ENCODE results near the gene SNU13. TPM values are rescaled to one million over a fixed set of nuclear protein-coding genes. Genes with fewer than 3 reads are reported as not detected.

Gene SNU13
- total RNA-seq, 3 donors from 2014 or later = 92.4 to 98.1 (median 97.9) TPM

DNA sequence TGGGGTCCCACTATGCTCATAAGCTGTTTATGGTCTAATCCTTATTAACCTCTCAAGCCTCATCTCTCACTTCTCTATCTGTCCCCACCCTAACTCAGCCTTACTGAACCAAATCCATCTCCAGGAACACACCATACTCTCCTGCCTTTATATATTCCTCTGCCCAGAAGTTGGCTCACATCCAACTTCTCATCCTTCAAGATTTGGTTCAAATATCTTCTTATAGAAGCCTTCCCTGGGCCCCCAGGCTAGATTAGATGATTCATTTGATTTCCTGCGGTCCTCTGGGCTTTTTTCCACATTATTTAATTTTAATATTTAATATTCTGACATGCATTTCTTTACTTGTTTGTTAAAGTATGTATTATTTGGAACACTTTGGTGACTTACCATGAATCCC, 33.8 kb upstream of the SNU13 start:
- H3K9me3 ChIP-seq = no peaks in the 10 kb centered on the region
- intact Hi-C loops (cut with DNase I, micrococcal nuclease) = no loop called here
- TF ChIP-seq, protein P1, sequence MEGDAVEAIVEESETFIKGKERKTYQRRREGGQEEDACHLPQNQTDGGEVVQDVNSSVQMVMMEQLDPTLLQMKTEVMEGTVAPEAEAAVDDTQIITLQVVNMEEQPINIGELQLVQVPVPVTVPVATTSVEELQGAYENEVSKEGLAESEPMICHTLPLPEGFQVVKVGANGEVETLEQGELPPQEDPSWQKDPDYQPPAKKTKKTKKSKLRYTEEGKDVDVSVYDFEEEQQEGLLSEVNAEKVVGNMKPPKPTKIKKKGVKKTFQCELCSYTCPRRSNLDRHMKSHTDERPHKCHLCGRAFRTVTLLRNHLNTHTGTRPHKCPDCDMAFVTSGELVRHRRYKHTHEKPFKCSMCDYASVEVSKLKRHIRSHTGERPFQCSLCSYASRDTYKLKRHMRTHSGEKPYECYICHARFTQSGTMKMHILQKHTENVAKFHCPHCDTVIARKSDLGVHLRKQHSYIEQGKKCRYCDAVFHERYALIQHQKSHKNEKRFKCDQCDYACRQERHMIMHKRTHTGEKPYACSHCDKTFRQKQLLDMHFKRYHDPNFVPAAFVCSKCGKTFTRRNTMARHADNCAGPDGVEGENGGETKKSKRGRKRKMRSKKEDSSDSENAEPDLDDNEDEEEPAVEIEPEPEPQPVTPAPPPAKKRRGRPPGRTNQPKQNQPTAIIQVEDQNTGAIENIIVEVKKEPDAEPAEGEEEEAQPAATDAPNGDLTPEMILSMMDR (IDR thresholded peaks at IDR 0.05) = no peak
- H3K4me1 ChIP-seq (ENCODE audit: low read depth) = no peaks in the 10 kb centered on the region
- ATAC-seq = no peak
- no peaks in the 10 kb centered on the region for H3K36me3 ChIP-seq (ENCODE audit: low read depth)
- H3K4me3 ChIP-seq = no peak overlapping the region
- no peak for DNase-seq

DNA sequence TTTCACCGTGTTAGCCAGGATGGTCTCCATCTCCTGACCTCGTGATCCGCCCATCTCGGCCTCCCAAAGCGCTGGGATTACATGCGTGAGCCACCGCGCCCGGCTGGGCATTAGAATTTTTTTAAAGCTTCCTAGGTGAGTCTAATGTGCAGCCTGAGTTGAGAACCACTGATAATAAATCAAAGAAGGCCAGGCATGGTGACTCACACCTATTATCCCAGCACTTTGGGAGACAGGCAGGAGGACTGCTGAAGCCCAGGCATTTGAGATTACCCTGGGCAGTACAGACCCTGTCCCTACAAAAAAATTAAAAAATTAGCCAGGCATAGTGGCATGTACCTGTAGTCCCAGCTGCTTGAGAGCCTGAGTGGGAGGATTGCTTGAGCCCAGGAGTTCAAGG, 24.3 kb upstream of the SNU13 start:
- ATAC-seq = no peak
- H3K36me3 ChIP-seq (ENCODE audit: low read depth) = no peaks in the 10 kb centered on the region
- H3K9me3 ChIP-seq = no peaks in the 10 kb centered on the region
- intact Hi-C loops (cut with DNase I, micrococcal nuclease) = no loop called here
- no peak for DNase-seq
- H3K4me3 ChIP-seq = no peak overlapping the region
- no peaks in the 10 kb centered on the region for H3K4me1 ChIP-seq (ENCODE audit: low read depth)
- TF ChIP-seq, protein P1 (IDR thresholded peaks at IDR 0.05) = no peak

DNA sequence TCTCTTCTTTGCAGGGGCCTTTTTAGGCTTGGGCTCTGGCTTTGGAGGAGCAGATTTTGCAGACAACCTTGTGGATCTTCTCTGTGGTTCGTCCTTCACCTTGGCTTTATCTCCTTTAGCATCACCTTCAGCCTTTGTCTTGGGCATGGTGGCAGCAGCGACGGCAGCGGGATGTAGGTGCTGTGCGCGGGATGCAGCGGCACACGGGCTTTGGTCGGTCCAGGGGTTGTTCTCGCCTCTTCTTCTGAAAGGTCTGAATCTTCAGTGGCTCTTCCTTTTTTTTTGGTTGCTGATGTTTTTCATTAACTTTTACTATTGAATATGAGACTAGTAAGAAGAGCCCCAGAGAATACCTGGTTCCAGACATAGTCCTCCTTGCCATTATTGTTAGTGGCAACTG, 20.7 kb upstream of the SNU13 start:
- no peak for DNase-seq
- Histone ChIP-seq H3K4me1 (ENCODE audit: low read depth) (no peaks in the 10 kb centered on the region), H3K4me3 (no peak overlapping the region), H3K9me3 (no peaks in the 10 kb centered on the region), H3K36me3 (ENCODE audit: low read depth) (no peaks in the 10 kb centered on the region)
- intact Hi-C loops (cut with DNase I, micrococcal nuclease) = no loop called here
- no peak for ATAC-seq
- TF ChIP-seq, protein P1 (IDR thresholded peaks at IDR 0.05) = no peak

DNA sequence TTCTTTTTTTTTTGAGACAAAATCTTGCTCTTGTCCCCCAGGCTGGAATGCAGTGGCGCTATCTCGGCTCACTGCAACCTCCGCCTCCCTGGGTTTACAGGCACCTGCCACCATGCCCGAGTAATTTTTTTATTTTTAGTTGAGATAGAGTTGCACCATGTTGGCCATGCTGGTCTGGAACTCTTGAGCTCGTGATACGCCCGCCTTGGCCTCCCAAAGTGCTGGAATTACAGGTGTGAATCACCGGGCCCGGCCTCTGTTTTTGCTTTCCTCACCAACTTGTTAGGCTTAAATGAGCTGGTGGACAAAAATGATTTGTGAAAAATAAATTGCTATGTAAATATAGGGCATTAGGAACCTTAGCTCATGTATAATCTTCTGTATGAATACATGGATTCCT, 14.1 kb upstream of the SNU13 start:
- ATAC-seq (no peak), DNase-seq (no peak)
- Histone ChIP-seq H3K4me3 (no peak overlapping the region), H3K4me1 (ENCODE audit: low read depth) (peaks cover 4% of the 10 kb centered on the region), H3K9me3 (no peaks in the 10 kb centered on the region), H3K36me3 (ENCODE audit: low read depth) (no peaks in the 10 kb centered on the region)
- TF ChIP-seq, protein P1 (IDR thresholded peaks at IDR 0.05) = no peak
- intact Hi-C loops (cut with DNase I, micrococcal nuclease) = no loop called here

DNA sequence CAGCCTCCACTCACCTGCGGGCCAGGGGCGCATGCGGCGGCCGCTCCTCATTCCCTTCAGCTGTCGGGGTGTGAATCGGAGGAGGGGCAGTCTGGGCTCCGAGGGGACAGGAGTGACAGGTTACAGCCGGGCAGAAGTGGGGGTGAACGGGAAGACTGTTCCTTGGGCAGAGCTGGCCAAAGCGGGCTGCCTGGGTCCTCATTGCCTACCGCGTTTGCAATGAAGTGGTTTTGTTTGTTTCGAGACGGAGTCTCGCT, 11.4 kb upstream of the SNU13 start:
- Histone ChIP-seq H3K4me3 (no peak overlapping the region), H3K4me1 (ENCODE audit: low read depth) (peaks cover 15% of the 10 kb centered on the region), H3K9me3 (no peaks in the 10 kb centered on the region), H3K36me3 (ENCODE audit: low read depth) (no peaks in the 10 kb centered on the region)
- TF ChIP-seq, protein P1 (IDR thresholded peaks at IDR 0.05) = no peak
- ATAC-seq (no peak), DNase-seq (no peak)
- intact Hi-C loops (cut with DNase I, micrococcal nuclease) = no loop called here
